Measurements from ENCODE around the gene DIAPH2.

Gene DIAPH2

GRCh38 chrX:97045470-97045869 is 360.8 kb downstream of the DIAPH2 start:
- Histone ChIP-seq H3K36me3 (ENCODE audit: control insufficient read depth, low read length) (no peaks in the 10 kb centered on the region), H3K79me2 (ENCODE audit: control insufficient read depth, low read length) (no peaks in the 10 kb centered on the region), H3K9me3 (ENCODE audit: control insufficient read depth, insufficient read depth, low read length) (no peaks in the 10 kb centered on the region), H4K20me1 (ENCODE audit: control insufficient read depth, insufficient read depth, low read depth, low read length) (no peaks in the 10 kb centered on the region), H3K4me3 (ENCODE audit: low read length) (no peak overlapping the region), H3K27ac (ENCODE audit: low read depth, low read length) (no peak overlapping the region), H3K4me1 (ENCODE audit: control insufficient read depth, low read length) (peaks cover 9% of the 10 kb centered on the region), H3K9me2 (replicated peaks; ENCODE audit: control insufficient read depth, low read length) (no peaks in the 10 kb centered on the region), H3K27me3 (ENCODE audit: control insufficient read depth, low read length) (no peaks in the 10 kb centered on the region), H3K4me2 (ENCODE audit: low read length) (no peak overlapping the region), H3F3A (ENCODE audit: control insufficient read depth, insufficient read depth) (no peaks in the 10 kb centered on the region)
- TF ChIP-seq EZH2phosphoT487 (IDR thresholded peaks at IDR 0.05; ENCODE audit: borderline replicate concordance, low read length) (no peak), CTCF (IDR thresholded peaks at IDR 0.05; ENCODE audit: low read depth, low read length, poor library complexity, severe bottlenecking) (no peak)

- no peaks in the 10 kb centered on the region for H4K20me1 ChIP-seq (ENCODE audit: control insufficient read depth, insufficient read depth, low read depth, low read length)
- H3K4me2 ChIP-seq (ENCODE audit: low read length): no peak overlapping the region
- no peaks in the 10 kb centered on the region for H3K27me3 ChIP-seq (ENCODE audit: control insufficient read depth, low read length)
- peaks cover 9% of the 10 kb centered on the region for H3K4me1 ChIP-seq (ENCODE audit: control insufficient read depth, low read length)
- no peak for TF ChIP-seq CTCF (IDR thresholded peaks at IDR 0.05; ENCODE audit: low read depth, low read length, poor library complexity, severe bottlenecking)
- TF ChIP-seq EZH2phosphoT487 (IDR thresholded peaks at IDR 0.05; ENCODE audit: borderline replicate concordance, low read length): no peak
- no peaks in the 10 kb centered on the region for H3K36me3 ChIP-seq (ENCODE audit: control insufficient read depth, low read length)
- H3F3A ChIP-seq (ENCODE audit: control insufficient read depth, insufficient read depth): no peaks in the 10 kb centered on the region
- no peak overlapping the region for H3K27ac ChIP-seq (ENCODE audit: low read depth, low read length)
- H3K9me2 ChIP-seq (replicated peaks; ENCODE audit: control insufficient read depth, low read length): no peaks in the 10 kb centered on the region
- no peaks in the 10 kb centered on the region for H3K79me2 ChIP-seq (ENCODE audit: control insufficient read depth, low read length)
- no peaks in the 10 kb centered on the region for H3K9me3 ChIP-seq (ENCODE audit: control insufficient read depth, insufficient read depth, low read length)
- no peak overlapping the region for H3K4me3 ChIP-seq (ENCODE audit: low read length)
Observed at GRCh38 chrX:97046867-97047266, 362.2 kb downstream of the DIAPH2 start.

GRCh38 chrX:97050392-97050791 is 365.8 kb downstream of the DIAPH2 start:
- H3K4me3 ChIP-seq (ENCODE audit: low read length): no peak overlapping the region
- H3K27ac ChIP-seq (ENCODE audit: low read depth, low read length): no peak overlapping the region
- TF ChIP-seq EZH2phosphoT487 (IDR thresholded peaks at IDR 0.05; ENCODE audit: borderline replicate concordance, low read length): no peak
- TF ChIP-seq CTCF (IDR thresholded peaks at IDR 0.05; ENCODE audit: low read depth, low read length, poor library complexity, severe bottlenecking): no peak
- no peaks in the 10 kb centered on the region for H3F3A ChIP-seq (ENCODE audit: control insufficient read depth, insufficient read depth)
- H3K36me3 ChIP-seq (ENCODE audit: control insufficient read depth, low read length): no peaks in the 10 kb centered on the region
- H4K20me1 ChIP-seq (ENCODE audit: control insufficient read depth, insufficient read depth, low read depth, low read length): no peaks in the 10 kb centered on the region
- no peaks in the 10 kb centered on the region for H3K4me1 ChIP-seq (ENCODE audit: control insufficient read depth, low read length)
- no peaks in the 10 kb centered on the region for H3K9me3 ChIP-seq (ENCODE audit: control insufficient read depth, insufficient read depth, low read length)
- H3K27me3 ChIP-seq (ENCODE audit: control insufficient read depth, low read length): no peaks in the 10 kb centered on the region
- no peaks in the 10 kb centered on the region for H3K9me2 ChIP-seq (replicated peaks; ENCODE audit: control insufficient read depth, low read length)
- H3K79me2 ChIP-seq (ENCODE audit: control insufficient read depth, low read length): no peaks in the 10 kb centered on the region
- no peak overlapping the region for H3K4me2 ChIP-seq (ENCODE audit: low read length)

Data from DOHH2 (cell line).